PC-9 (cell line): ENCODE data around the gene ERP27. TPM values are rescaled to one million over a fixed set of nuclear protein-coding genes. Genes with fewer than 3 reads are reported as not detected.
A peak's percentile ranks its signal among the peaks of the same experiment; 100 is the strongest.

Experiments
- BruUV-seq: library from RNA; stranded (reverse); fragments of 400-500 nt; replicated peaks from 2 replicates; lab custom pipeline; 2021; lab: Mats Ljungman, UMichigan
- CTCF ChIA-PET: fragments of 300-600 bp; sonication (Branson Sonifier 250); formaldehyde crosslinking; loops from one replicate; lab custom pipeline; 2022; ENCODE audit warnings: antibody characterized with exemption; lab: Charles Lee
- POLR2A ChIA-PET: fragments of 300-600 bp; sonication (Branson Sonifier 250); formaldehyde crosslinking; loops from one replicate; lab custom pipeline; 2022; ENCODE audit warnings: antibody characterized with exemption; ENCODE audit not compliant: unreplicated experiment; lab: Charles Lee
- DNase-seq, 2 experiments: peaks; one replicate each; pipeline versions ENCODE4 v3.0.0 to v3.0.0-alpha.2; 2015 to 2022; ENCODE audit warnings: mixed read lengths in 1 of 2
- H2AFZ ChIP-seq: fragments of 200-600 bp; sonication (generic); 2 replicates; pipeline ENCODE4 v1.8.1; 2017; ENCODE audit warnings: antibody characterized with exemption
- H3F3A ChIP-seq: fragments of 200-600 bp; sonication (generic); 2 replicates; pipeline ENCODE4 v1.8.1; 2017; ENCODE audit warnings: antibody characterized with exemption, mild to moderate bottlenecking, low read depth; ENCODE audit not compliant: insufficient read depth
- H3K27ac ChIP-seq: fragments of 200-600 bp; sonication (generic); 2 replicates; pipeline ENCODE4 v1.6.1; 2016; ENCODE audit warnings: mixed run types
- H3K27me3 ChIP-seq: fragments of 200-600 bp; sonication (generic); 2 replicates; pipeline ENCODE4 v1.6.1; 2016; ENCODE audit warnings: low read depth, mixed run types; ENCODE audit not compliant: insufficient read depth
- H3K36me3 ChIP-seq: fragments of 200-600 bp; sonication (generic); 2 replicates; pipeline ENCODE4 v1.6.1; 2016; ENCODE audit warnings: low read depth, mixed run types
- H3K4me1 ChIP-seq: fragments of 200-600 bp; sonication (generic); replicated peaks from 2 replicates; pipeline ENCODE4 v1.6.1; 2016; ENCODE audit warnings: mixed run types; ENCODE audit not compliant: insufficient read depth
- H3K4me2 ChIP-seq: fragments of 200-600 bp; sonication (generic); 2 replicates; pipeline ENCODE4 v1.6.1; 2017; ENCODE audit warnings: mixed run types
- H3K4me3 ChIP-seq: fragments of 200-600 bp; sonication (generic); 2 replicates; pipeline ENCODE4 v1.6.1; 2016; ENCODE audit warnings: mixed run types
- H3K79me2 ChIP-seq: fragments of 200-600 bp; sonication (generic); 2 replicates; pipeline ENCODE4 v1.6.1; 2017; ENCODE audit warnings: low read depth, mixed run types
- H3K9me2 ChIP-seq: fragments of 200-600 bp; sonication (generic); 2 replicates; pipeline ENCODE4 v1.8.1; 2017; ENCODE audit warnings: mild to moderate bottlenecking; ENCODE audit not compliant: insufficient read depth
- H3K9me3 ChIP-seq: fragments of 200-600 bp; sonication (generic); 2 replicates; pipeline ENCODE4 v1.8.1; 2016; ENCODE audit warnings: low read depth; ENCODE audit not compliant: insufficient read depth
- H4K20me1 ChIP-seq: fragments of 200-600 bp; sonication (generic); 2 replicates; pipeline ENCODE4 v1.8.1; 2017; ENCODE audit not compliant: insufficient read depth
- CTCF ChIP-seq: fragments of 200-600 bp; sonication (generic); conservative IDR thresholded peaks from 2 replicates; pipeline ENCODE4 v1.6.1; 2017; ENCODE audit warnings: mixed run types, antibody characterized with exemption, mild to moderate bottlenecking, moderate library complexity
- EZH2 ChIP-seq: fragments of 200-600 bp; sonication (generic); IDR thresholded peaks from 2 replicates; pipeline ENCODE4 v1.8.0; 2017; ENCODE audit warnings: antibody characterized with exemption, low read depth
- intact Hi-C: fragments of 100-400 bp; cut with micrococcal nuclease; formaldehyde crosslinking; loops from one replicate; pipeline ENCODE4 v1.10.0; 2022; ENCODE audit not compliant: unreplicated experiment
- total RNA-seq: library from RNA; stranded (reverse); gene quantifications from 2 replicates; pipeline ENCODE4 v1.2.3, GENCODE V29; 2021

ERP27 gene
- total RNA-seq, 1 experiment from 2014 or later, result 33.4 TPM

- H3K4me2 ChIP-seq, result peak within 1 kb of the TSS; percentile 79
- no peaks in the 10 kb centered on the region for H3K27me3 ChIP-seq
- H3F3A ChIP-seq, result peaks cover 34% of the 10 kb centered on the region; the same call in 1 of the 2 replicates
- H3K9me3 ChIP-seq, result no peaks in the 10 kb centered on the region; the same call in 1 of the 2 replicates
- H4K20me1 ChIP-seq, result no peaks in the 10 kb centered on the region
- H3K36me3 ChIP-seq, result 0 out of 2 replicates have a peak, but pooled peaks cover 3% of the 10 kb centered on the region
- intact Hi-C loops, result loop anchor here (1.0 to 2.0 kb wide), 2 partner anchors 44 to 67 kb away; no protein-coding TSS in a partner anchor
- peaks cover 48% of the 10 kb centered on the region for H3K4me1 ChIP-seq
- peak within 1 kb of the TSS; percentile 52 for H3K4me3 ChIP-seq
- CTCF ChIA-PET, result interaction anchor here (1.4 kb wide), 1 partner anchor 43 kb away, joined by 4 read pairs; no protein-coding TSS in a partner anchor
- BruUV-seq, result no TSS peak
- H3K9me2 ChIP-seq, result no peaks in the 10 kb centered on the region
- H2AFZ ChIP-seq, result peak within 1 kb of the TSS; percentile 70
- TF ChIP-seq EZH2, result no peak
- 0 out of 2 replicates have a peak, but pooled peaks cover 8% of the 10 kb centered on the region for H3K79me2 ChIP-seq
- H3K27ac ChIP-seq, result peak within 1 kb of the TSS; percentile 59
- peak; percentile 45 to 51 for DNase-seq
- POLR2A ChIA-PET, result interaction anchor here (0.6 to 0.7 kb wide), 3 partner anchors 10 to 92 kb away, joined by 4 to 9 read pairs (median 8); no protein-coding TSS in a partner anchor
Observed at GRCh38 chr12:14885718-14886221, 52.6 kb downstream of the ERP27 start, which contains the start of gene MGP. Gene MGP, minus strand, starts transcription at chr12:14885854. Its CDS starts 63 bp downstream, at chr12:14885791.

- Histone ChIP-seq H4K20me1 (no peaks in the 10 kb centered on the region), H3K79me2 (0 out of 2 replicates have a peak, but pooled peaks cover 8% of the 10 kb centered on the region), H3K4me1 (peaks cover 48% of the 10 kb centered on the region), H3K4me3 (peak overlapping the region; percentile 52), H3K27me3 (no peaks in the 10 kb centered on the region), H3K36me3 (0 out of 2 replicates have a peak, but pooled peaks cover 3% of the 10 kb centered on the region), H3K4me2 (peak overlapping the region; percentile 79), H2AFZ (0 out of 2 replicates have a peak overlapping the region, but pooled peaks have one; percentile 54), H3K27ac (peak overlapping the region; percentile 59), H3F3A (peaks cover 37% of the 10 kb centered on the region; the same call in 1 of the 2 replicates), H3K9me2 (no peaks in the 10 kb centered on the region), H3K9me3 (no peaks in the 10 kb centered on the region; the same call in 1 of the 2 replicates)
- no TSS peak for BruUV-seq
- peak; percentile 57 to 69 for DNase-seq
- CTCF ChIA-PET, result interaction anchor here (1.0 kb wide), 1 partner anchor 74 kb away, joined by 3 read pairs; no protein-coding TSS in a partner anchor
- intact Hi-C loops, result no loop called here
- TF ChIP-seq EZH2 (no peak), CTCF (no peak)
- POLR2A ChIA-PET, result interaction anchor here (0.6 to 0.7 kb wide), 3 partner anchors 18 to 48 kb away, joined by 5 to 9 read pairs (median 5); no protein-coding TSS in a partner anchor
Observed at GRCh38 chr12:14884458-14884878, 53.9 kb downstream of the ERP27 start.

- H3K4me3 ChIP-seq, result no peak overlapping the region
- intact Hi-C loops, result no loop called here
- H3F3A ChIP-seq, result peaks cover 37% of the 10 kb centered on the region; the same call in 1 of the 2 replicates
- POLR2A ChIA-PET, result no interaction called here
- TF ChIP-seq EZH2 (no peak), CTCF (no peak)
- no peak for DNase-seq
- H2AFZ ChIP-seq, result no peak overlapping the region
- H4K20me1 ChIP-seq, result no peaks in the 10 kb centered on the region
- no TSS peak for BruUV-seq
- H3K36me3 ChIP-seq, result 0 out of 2 replicates have a peak, but pooled peaks cover 3% of the 10 kb centered on the region
- H3K27me3 ChIP-seq, result no peaks in the 10 kb centered on the region
- H3K4me1 ChIP-seq, result peaks cover 48% of the 10 kb centered on the region
- 0 out of 2 replicates have a peak, but pooled peaks cover 8% of the 10 kb centered on the region for H3K79me2 ChIP-seq
- CTCF ChIA-PET, result interaction anchor here (0.6 kb wide), 1 partner anchor 834 kb away, joined by 3 read pairs; no protein-coding TSS in a partner anchor
- no peaks in the 10 kb centered on the region; the same call in 1 of the 2 replicates for H3K9me3 ChIP-seq
- H3K27ac ChIP-seq, result no peak overlapping the region
- peak overlapping the region; percentile 79 for H3K4me2 ChIP-seq
- H3K9me2 ChIP-seq, result no peaks in the 10 kb centered on the region
Observed at GRCh38 chr12:14883686-14884085, 54.7 kb downstream of the ERP27 start.
